ENCODE results near the gene ZNF124.

DNA sequence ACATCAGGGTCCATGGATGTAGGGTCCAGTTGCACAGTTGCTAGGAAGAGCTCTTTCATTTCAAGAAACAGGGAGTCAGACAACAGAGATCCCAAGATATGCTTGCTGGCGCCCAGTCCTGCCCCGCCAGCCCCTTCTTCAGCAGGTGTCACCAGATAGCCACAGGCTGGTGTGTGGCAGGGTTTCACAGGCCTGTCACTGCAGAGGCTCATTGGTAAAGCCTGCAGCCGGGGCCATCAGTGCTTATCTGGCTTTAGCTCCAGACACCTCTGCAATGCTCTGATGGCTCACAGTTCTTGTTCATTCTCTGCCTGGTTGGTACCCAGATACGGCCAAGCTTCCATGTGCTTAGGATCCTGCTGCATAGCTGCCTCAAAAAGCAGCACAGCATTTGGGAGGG is 12.4 kb upstream of the ZNF124 start:
- TF ChIP-seq CTCF (IDR thresholded peaks at IDR 0.05; ENCODE audit: insufficient read depth, low read length, poor library complexity, severe bottlenecking): no peak
- TF ChIP-seq EZH2phosphoT487 (conservative IDR thresholded peaks at IDR 0.05; ENCODE audit: low read length): no peak
